AG04449 (cell line): Measurements from ENCODE around the gene TMEM14A.
A peak's percentile ranks its signal among the peaks of the same experiment; 100 is the strongest.

Experiments
- CTCF ChIA-PET: fragments of 350-600 bp; formaldehyde crosslinking; extraction: SDS; loops from one replicate; lab custom pipeline; 2021; ENCODE audit warnings: antibody characterized with exemption; lab: Yijun Ruan, JAX
- POLR2A ChIA-PET: fragments of 400-600, 350-600 bp; formaldehyde crosslinking; extraction: SDS; loops from one replicate; lab custom pipeline; 2020; ENCODE audit warnings: antibody characterized with exemption, inconsistent platforms; lab: Yijun Ruan, JAX
- DNase-seq: peaks from one replicate; pipeline ENCODE4 v3.0.0-alpha.2; 2010; ENCODE audit warnings: low read depth, low spot score
- H3K4me3 ChIP-seq: 2 replicates; pipeline ENCODE4 v1.5.1; 2011; ENCODE audit warnings: low read depth, mild to moderate bottlenecking, control low read depth, low read length
- CTCF ChIP-seq: IDR thresholded peaks from one replicate; pipeline ENCODE4 v1.5.1; 2011; ENCODE audit warnings: mild to moderate bottlenecking, moderate library complexity, low read length, control low read depth, inconsistent platforms; ENCODE audit not compliant: insufficient read depth; ENCODE audit errors: missing control alignments

Gene TMEM14A

GRCh38 chr6:52670502-52671409 is at the start of gene TMEM14A:
TMEM14A (plus strand) TSS chr6:52671113; CDS start chr6:52677103, 5,990 bp downstream.
- H3K4me3 ChIP-seq, result peak within 1 kb of the TSS; percentile 87
- TF ChIP-seq CTCF, result no peak
- DNase-seq, result peak; percentile 33
- ChIA-PET POLR2A (no interaction called here), CTCF (interaction anchor here (0.6 to 2.0 kb wide), 10 partner anchors 9 to 395 kb away, joined by 3 to 8 read pairs (median 4); partner anchors contain the start of gene FBXO9)

- ChIA-PET POLR2A (no interaction called here), CTCF (interaction anchor here (1.2 kb wide), 1 partner anchor 46 kb away, joined by 4 read pairs; no protein-coding TSS in a partner anchor)
- TF ChIP-seq CTCF, result no peak
- no peak overlapping the region for H3K4me3 ChIP-seq
- no peak for DNase-seq
These were observed 49.3 kb upstream of the TMEM14A start for GRCh38 chr6:52621631-52622030.

GRCh38 chr6:52622810-52623209 is 48.1 kb upstream of the TMEM14A start:
- H3K4me3 ChIP-seq, result no peak overlapping the region
- ChIA-PET CTCF (interaction anchor here (0.9 kb wide), 1 partner anchor 25 kb away, joined by 3 read pairs; no protein-coding TSS in a partner anchor), POLR2A (no interaction called here)
- TF ChIP-seq CTCF, result no peak
- no peak for DNase-seq

- no peak for DNase-seq
- H3K4me3 ChIP-seq, result no peak overlapping the region
- ChIA-PET POLR2A (interaction anchor here (0.7 kb wide), 1 partner anchor 41 kb away, joined by 4 read pairs; no protein-coding TSS in a partner anchor), CTCF (interaction anchor here (1.5 to 12.7 kb wide), 2 partner anchors 18 kb away, joined by 3 to 169 read pairs; no protein-coding TSS in a partner anchor)
- no peak for TF ChIP-seq CTCF
These were observed 38.9 kb upstream of the TMEM14A start for GRCh38 chr6:52632011-52632410.

GRCh38 chr6:52634211-52634610 is 36.7 kb upstream of the TMEM14A start:
- POLR2A ChIA-PET, result interaction anchor here (0.6 to 1.5 kb wide), 3 partner anchors 39 to 126 kb away, joined by 3 to 4 read pairs (median 3); no protein-coding TSS in a partner anchor
- H3K4me3 ChIP-seq, result no peak overlapping the region
- DNase-seq, result no peak
- CTCF ChIA-PET, result interaction anchor here (0.8 to 12.7 kb wide), 9 partner anchors 16 to 219 kb away, joined by 3 to 169 read pairs (median 4); no protein-coding TSS in a partner anchor
- TF ChIP-seq CTCF, result no peak
